HepG2 (cell line): ENCODE data around the gene NEDD4L. TPM values are rescaled to one million over a fixed set of nuclear protein-coding genes. Genes with fewer than 3 reads are reported as not detected.

ENCODE experiments used
- E2F2 ChIP-seq: sonication (generic); formaldehyde crosslinking; IDR thresholded peaks from 2 replicates; pipeline ENCODE4 v1.4.0; 2020; ENCODE audit warnings: missing genetic modification reagents, borderline replicate concordance
- EP300 ChIP-seq, 3 experiments: sonication (generic) in 1 of 3; formaldehyde crosslinking in 1 of 3; IDR thresholded peaks; 2 replicates each; pipeline versions ENCODE4 v1.5.1 to v1.6.1; 2011 to 2020; ENCODE audit warnings: low read depth in 2 of 3, low read length in 2 of 3, borderline replicate concordance in 1 of 3, improper control_type of control experiment in 1 of 3, mild to moderate bottlenecking in 1 of 3, missing genetic modification reagents in 1 of 3, moderate library complexity in 1 of 3
- IKZF1 ChIP-seq: fragments of 450-650 bp; IDR thresholded peaks from 2 replicates; pipeline ENCODE4 v1.7.1; 2016
- MBD4 ChIP-seq: IDR thresholded peaks from 2 replicates; pipeline ENCODE4 v1.6.1; 2012; ENCODE audit warnings: low read length, inconsistent platforms, borderline replicate concordance
- NBN ChIP-seq: fragments of 450-650 bp; conservative IDR thresholded peaks from 2 replicates; pipeline ENCODE4 v1.6.1; 2017
- NKX3-1 ChIP-seq: sonication (generic); formaldehyde crosslinking; IDR thresholded peaks from 2 replicates; pipeline ENCODE4 v1.5.0; 2020; ENCODE audit warnings: missing genetic modification reagents
- PRMT3 ChIP-seq: sonication (generic); formaldehyde crosslinking; IDR thresholded peaks from 2 replicates; pipeline ENCODE4 v1.8.1; 2022; ENCODE audit warnings: low read depth, mild to moderate bottlenecking, moderate library complexity, missing genetic modification reagents, borderline replicate concordance
- SOX6 ChIP-seq, 2 experiments: fragments of 450-650 bp in 1 of 2; sonication (generic) in 1 of 2; formaldehyde crosslinking in 1 of 2; IDR thresholded peaks; 2 replicates each; pipeline versions ENCODE4 v1.4.0 to v1.6.1; 2017 to 2020; ENCODE audit warnings: antibody characterized with exemption in 1 of 2, mild to moderate bottlenecking in 1 of 2, missing genetic modification reagents in 1 of 2
- YY1 ChIP-seq: IDR thresholded peaks from 2 replicates; pipeline ENCODE4 v1.6.1; 2011; ENCODE audit warnings: low read length, low read depth, moderate library complexity, mild to moderate bottlenecking; ENCODE audit not compliant: insufficient read depth, insufficient replicate concordance
- ZBTB38 ChIP-seq: sonication (generic); formaldehyde crosslinking; IDR thresholded peaks from 2 replicates; pipeline ENCODE4 v1.5.1; 2020; ENCODE audit warnings: mild to moderate bottlenecking, missing genetic modification reagents
- ZFP62 ChIP-seq: sonication (generic); formaldehyde crosslinking; IDR thresholded peaks from 2 replicates; pipeline ENCODE4 v1.4.0; 2020; ENCODE audit warnings: missing genetic modification reagents
- ZNF207 ChIP-seq: fragments of 450-650 bp; IDR thresholded peaks from 2 replicates; pipeline ENCODE4 v1.6.1; 2016; ENCODE audit warnings: antibody characterized with exemption, borderline replicate concordance
- ZNF326 ChIP-seq: sonication (generic); formaldehyde crosslinking; IDR thresholded peaks from 2 replicates; pipeline ENCODE4 v1.4.0; 2020; ENCODE audit warnings: missing genetic modification reagents, borderline replicate concordance
- ZNF329 ChIP-seq: sonication (generic); formaldehyde crosslinking; IDR thresholded peaks from 2 replicates; pipeline ENCODE4 v1.9.0; 2021; ENCODE audit warnings: low read depth, mild to moderate bottlenecking, missing genetic modification reagents
- ZNF335 ChIP-seq: sonication (generic); formaldehyde crosslinking; IDR thresholded peaks from 2 replicates; pipeline ENCODE4 v1.4.0; 2020; ENCODE audit warnings: missing genetic modification reagents
- ZNF460 ChIP-seq: sonication (generic); formaldehyde crosslinking; IDR thresholded peaks from 2 replicates; pipeline ENCODE4 v1.5.1; 2020; ENCODE audit warnings: missing genetic modification reagents, mild to moderate bottlenecking, borderline replicate concordance
- ZNF550 ChIP-seq: sonication (generic); formaldehyde crosslinking; IDR thresholded peaks from 2 replicates; pipeline ENCODE4 v1.4.0; 2020; ENCODE audit warnings: mild to moderate bottlenecking, missing genetic modification reagents, borderline replicate concordance
- ZNF558 ChIP-seq: sonication (generic); formaldehyde crosslinking; IDR thresholded peaks from 2 replicates; pipeline ENCODE4 v1.9.0; 2022; ENCODE audit warnings: mild to moderate bottlenecking, missing genetic modification reagents, borderline replicate concordance
- ZNF788 ChIP-seq: sonication (generic); formaldehyde crosslinking; IDR thresholded peaks from 2 replicates; pipeline ENCODE4 v1.5.0; 2020; ENCODE audit warnings: mild to moderate bottlenecking, missing genetic modification reagents, borderline replicate concordance
- polyA plus RNA-seq, 8 experiments: library from polyadenylated mRNA; depleted of rRNA in 3 of 8; stranded (reverse) in 7 of 8; unstranded in 1 of 8; fragments of >200 nt; fragmentation: Illumina TruSeq in 4 of 8; extraction: Trizol in 4 of 8; gene quantifications; 2 replicates each; pipeline versions ENCODE4 v1.2.1 to v1.2.3, GENCODE V29; 2011 to 2016; ENCODE audit warnings: low read depth in 4 of 8, missing spikeins in 1 of 8, mixed read lengths in 1 of 8; ENCODE audit not compliant: insufficient read depth in 1 of 8
- total RNA-seq, 5 experiments: library from RNA; depleted of rRNA; stranded (reverse); fragments of >200 nt; fragmentation: Illumina TruSeq; extraction: Trizol; gene quantifications; 2 replicates each; pipeline ENCODE4 v1.2.3, GENCODE V29; 2016; ENCODE audit warnings: low read depth in 1 of 5
- TF ChIP-seq, protein P1 (sequence below): sonication (generic); formaldehyde crosslinking; IDR thresholded peaks from 2 replicates; pipeline ENCODE4 v1.4.0; 2020; ENCODE audit warnings: mild to moderate bottlenecking, missing genetic modification reagents
- TF ChIP-seq, protein P2 (sequence below): sonication (generic); formaldehyde crosslinking; IDR thresholded peaks from 2 replicates; pipeline ENCODE4 v1.4.0; 2020; ENCODE audit warnings: low read depth, mild to moderate bottlenecking, missing genetic modification reagents
- TF ChIP-seq, protein P3 (sequence below): sonication (generic); formaldehyde crosslinking; IDR thresholded peaks from 2 replicates; pipeline ENCODE4 v1.4.0; 2020; ENCODE audit warnings: missing genetic modification reagents

NEDD4L gene
- total and polyA plus RNA-seq, 2 of the 13 experiments (the other 11 are each of a cell fraction or from before 2014, with no cell fraction given), result 168 to 390 TPM

DNA sequence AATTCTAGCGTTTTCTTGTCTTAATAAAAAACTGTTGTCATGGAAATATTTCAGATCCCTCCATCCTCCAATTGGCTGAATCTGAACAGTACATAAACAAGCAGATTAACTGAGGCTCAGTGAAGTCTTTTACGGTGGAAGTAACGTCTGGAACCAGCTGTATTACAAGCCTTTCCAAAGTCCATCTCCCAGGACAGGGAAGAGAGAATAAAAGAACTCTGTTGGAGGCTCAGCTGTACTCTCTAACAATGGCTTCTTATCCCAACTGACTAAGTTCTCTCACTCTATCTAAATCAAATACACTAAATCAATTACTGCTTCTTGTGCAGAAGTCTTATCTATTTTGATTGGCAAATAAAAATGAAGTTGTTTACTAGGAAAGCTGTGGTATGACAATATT lies 19.9 kb upstream of the NEDD4L start (continued):
- TF ChIP-seq ZBTB38 (no peak), ZFP62 (CRISPR knock-in tag) (no peak), ZNF335 (CRISPR knock-in tag) (no peak), NBN (no peak), ZNF460 (CRISPR knock-in tag) (no peak), ZNF788 (no peak), ZNF326 (no peak), ZNF558 (CRISPR knock-in tag) (no peak), ZNF207 (no peak), PRMT3 (no peak), MBD4 (no peak), EP300 (IDR thresholded peaks at IDR 0.05; ENCODE audit: low read depth in 2 of 2, low read length in 2 of 2) (peak in 1 of 2 experiments; percentile 71; a peak in 1 of 4 replicates), EP300 (CRISPR knock-in tag; IDR thresholded peaks at IDR 0.05; ENCODE audit: borderline replicate concordance) (peak; percentile 54; the same call in 1 of the 2 replicates), ZNF550 (no peak), SOX6 (IDR thresholded peaks at IDR 0.05) (no peak), SOX6 (CRISPR knock-in tag; IDR thresholded peaks at IDR 0.05) (peak; percentile 92), E2F2 (CRISPR knock-in tag) (no peak), NKX3-1 (CRISPR knock-in tag) (no peak), ZNF329 (CRISPR knock-in tag) (no peak), IKZF1 (no peak), YY1 (no peak)
- TF ChIP-seq, protein P1, sequence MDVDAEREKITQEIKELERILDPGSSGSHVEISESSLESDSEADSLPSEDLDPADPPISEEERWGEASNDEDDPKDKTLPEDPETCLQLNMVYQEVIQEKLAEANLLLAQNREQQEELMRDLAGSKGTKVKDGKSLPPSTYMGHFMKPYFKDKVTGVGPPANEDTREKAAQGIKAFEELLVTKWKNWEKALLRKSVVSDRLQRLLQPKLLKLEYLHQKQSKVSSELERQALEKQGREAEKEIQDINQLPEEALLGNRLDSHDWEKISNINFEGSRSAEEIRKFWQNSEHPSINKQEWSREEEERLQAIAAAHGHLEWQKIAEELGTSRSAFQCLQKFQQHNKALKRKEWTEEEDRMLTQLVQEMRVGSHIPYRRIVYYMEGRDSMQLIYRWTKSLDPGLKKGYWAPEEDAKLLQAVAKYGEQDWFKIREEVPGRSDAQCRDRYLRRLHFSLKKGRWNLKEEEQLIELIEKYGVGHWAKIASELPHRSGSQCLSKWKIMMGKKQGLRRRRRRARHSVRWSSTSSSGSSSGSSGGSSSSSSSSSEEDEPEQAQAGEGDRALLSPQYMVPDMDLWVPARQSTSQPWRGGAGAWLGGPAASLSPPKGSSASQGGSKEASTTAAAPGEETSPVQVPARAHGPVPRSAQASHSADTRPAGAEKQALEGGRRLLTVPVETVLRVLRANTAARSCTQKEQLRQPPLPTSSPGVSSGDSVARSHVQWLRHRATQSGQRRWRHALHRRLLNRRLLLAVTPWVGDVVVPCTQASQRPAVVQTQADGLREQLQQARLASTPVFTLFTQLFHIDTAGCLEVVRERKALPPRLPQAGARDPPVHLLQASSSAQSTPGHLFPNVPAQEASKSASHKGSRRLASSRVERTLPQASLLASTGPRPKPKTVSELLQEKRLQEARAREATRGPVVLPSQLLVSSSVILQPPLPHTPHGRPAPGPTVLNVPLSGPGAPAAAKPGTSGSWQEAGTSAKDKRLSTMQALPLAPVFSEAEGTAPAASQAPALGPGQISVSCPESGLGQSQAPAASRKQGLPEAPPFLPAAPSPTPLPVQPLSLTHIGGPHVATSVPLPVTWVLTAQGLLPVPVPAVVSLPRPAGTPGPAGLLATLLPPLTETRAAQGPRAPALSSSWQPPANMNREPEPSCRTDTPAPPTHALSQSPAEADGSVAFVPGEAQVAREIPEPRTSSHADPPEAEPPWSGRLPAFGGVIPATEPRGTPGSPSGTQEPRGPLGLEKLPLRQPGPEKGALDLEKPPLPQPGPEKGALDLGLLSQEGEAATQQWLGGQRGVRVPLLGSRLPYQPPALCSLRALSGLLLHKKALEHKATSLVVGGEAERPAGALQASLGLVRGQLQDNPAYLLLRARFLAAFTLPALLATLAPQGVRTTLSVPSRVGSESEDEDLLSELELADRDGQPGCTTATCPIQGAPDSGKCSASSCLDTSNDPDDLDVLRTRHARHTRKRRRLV (CRISPR knock-in tag), result no peak
- TF ChIP-seq, protein P2, sequence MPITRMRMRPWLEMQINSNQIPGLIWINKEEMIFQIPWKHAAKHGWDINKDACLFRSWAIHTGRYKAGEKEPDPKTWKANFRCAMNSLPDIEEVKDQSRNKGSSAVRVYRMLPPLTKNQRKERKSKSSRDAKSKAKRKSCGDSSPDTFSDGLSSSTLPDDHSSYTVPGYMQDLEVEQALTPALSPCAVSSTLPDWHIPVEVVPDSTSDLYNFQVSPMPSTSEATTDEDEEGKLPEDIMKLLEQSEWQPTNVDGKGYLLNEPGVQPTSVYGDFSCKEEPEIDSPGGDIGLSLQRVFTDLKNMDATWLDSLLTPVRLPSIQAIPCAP (CRISPR knock-in tag), result no peak
- TF ChIP-seq, protein P3, sequence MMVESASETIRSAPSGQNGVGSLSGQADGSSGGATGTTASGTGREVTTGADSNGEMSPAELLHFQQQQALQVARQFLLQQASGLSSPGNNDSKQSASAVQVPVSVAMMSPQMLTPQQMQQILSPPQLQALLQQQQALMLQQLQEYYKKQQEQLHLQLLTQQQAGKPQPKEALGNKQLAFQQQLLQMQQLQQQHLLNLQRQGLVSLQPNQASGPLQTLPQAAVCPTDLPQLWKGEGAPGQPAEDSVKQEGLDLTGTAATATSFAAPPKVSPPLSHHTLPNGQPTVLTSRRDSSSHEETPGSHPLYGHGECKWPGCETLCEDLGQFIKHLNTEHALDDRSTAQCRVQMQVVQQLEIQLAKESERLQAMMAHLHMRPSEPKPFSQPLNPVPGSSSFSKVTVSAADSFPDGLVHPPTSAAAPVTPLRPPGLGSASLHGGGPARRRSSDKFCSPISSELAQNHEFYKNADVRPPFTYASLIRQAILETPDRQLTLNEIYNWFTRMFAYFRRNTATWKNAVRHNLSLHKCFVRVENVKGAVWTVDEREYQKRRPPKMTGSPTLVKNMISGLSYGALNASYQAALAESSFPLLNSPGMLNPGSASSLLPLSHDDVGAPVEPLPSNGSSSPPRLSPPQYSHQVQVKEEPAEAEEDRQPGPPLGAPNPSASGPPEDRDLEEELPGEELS (CRISPR knock-in tag), result peak; percentile 82
